HUES48 (cell line): ENCODE data around the gene STIM1.
"Not testable (repeated sequence)": the region's sequence is repeated elsewhere in the genome, so short reads cannot be mapped to it uniquely, and the experiment has no call there.

Experiments
- H3K27ac ChIP-seq: one replicate; pipeline ENCODE4 v1.7.0; 2013; ENCODE audit warnings: low read depth, low read length, inconsistent platforms
- H3K27me3 ChIP-seq: 2 replicates; pipeline ENCODE4 v1.6.1; 2013; ENCODE audit warnings: mild to moderate bottlenecking, low read length; ENCODE audit not compliant: control insufficient read depth, insufficient read depth
- H3K36me3 ChIP-seq: 2 replicates; pipeline ENCODE4 v1.6.1; 2013; ENCODE audit warnings: low read length; ENCODE audit not compliant: control insufficient read depth, insufficient read depth
- H3K4me1 ChIP-seq: 2 replicates; pipeline ENCODE4 v1.6.1; 2013; ENCODE audit warnings: mild to moderate bottlenecking, low read length; ENCODE audit not compliant: control insufficient read depth, insufficient read depth
- H3K4me3 ChIP-seq: 2 replicates; pipeline ENCODE4 v1.5.1; 2013; ENCODE audit warnings: mild to moderate bottlenecking, low read depth, low read length
- H3K9ac ChIP-seq: 2 replicates; pipeline ENCODE4 v1.6.1; 2013; ENCODE audit warnings: mild to moderate bottlenecking, low read depth, low read length, moderate library complexity
- H3K9me3 ChIP-seq: 2 replicates; pipeline ENCODE4 v1.6.1; 2013; ENCODE audit warnings: low read length; ENCODE audit not compliant: control insufficient read depth, insufficient read depth

The STIM1 gene

GRCh38 chr11:4123218-4123617 lies 267.8 kb downstream of the STIM1 start:
- no peaks in the 10 kb centered on the region for H3K4me1 ChIP-seq
- H3K9ac ChIP-seq: no peak overlapping the region
- H3K27ac ChIP-seq: no peak overlapping the region
- H3K27me3 ChIP-seq: no peaks in the 10 kb centered on the region
- H3K36me3 ChIP-seq: peaks cover 94% of the 10 kb centered on the region
- no peaks in the 10 kb centered on the region for H3K9me3 ChIP-seq
- H3K4me3 ChIP-seq: no peak overlapping the region

DNA sequence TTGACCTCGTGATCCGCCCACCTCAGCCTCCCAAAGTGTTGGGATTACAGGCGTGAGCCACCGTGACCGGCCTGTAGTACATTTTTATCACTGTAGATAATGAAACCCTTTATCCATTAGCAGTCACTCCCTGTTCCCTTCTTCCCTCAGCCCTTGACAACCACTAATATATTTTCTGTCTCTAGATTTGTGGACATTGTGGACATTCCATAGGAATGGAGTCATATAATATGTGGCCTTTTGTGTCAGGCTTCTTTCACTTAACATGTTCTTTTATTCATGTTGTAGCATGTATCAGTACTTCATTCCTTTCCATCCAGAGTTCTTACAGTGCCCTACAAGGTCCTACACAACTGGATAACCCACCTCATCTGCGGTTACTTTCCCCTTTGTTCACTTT lies 269.7 kb downstream of the STIM1 start:
- no peaks in the 10 kb centered on the region for H3K4me1 ChIP-seq
- peaks cover 92% of the 10 kb centered on the region for H3K36me3 ChIP-seq
- H3K27ac ChIP-seq: no peak overlapping the region
- no peak overlapping the region for H3K9ac ChIP-seq
- no peaks in the 10 kb centered on the region for H3K27me3 ChIP-seq
- no peaks in the 10 kb centered on the region for H3K9me3 ChIP-seq
- no peak overlapping the region for H3K4me3 ChIP-seq

GRCh38 chr11:4127357-4127756 lies 271.9 kb downstream of the STIM1 start:
- H3K4me3 ChIP-seq: no peak overlapping the region
- H3K4me1 ChIP-seq: no peaks in the 10 kb centered on the region
- peaks cover 92% of the 10 kb centered on the region for H3K36me3 ChIP-seq
- H3K27me3 ChIP-seq: no peaks in the 10 kb centered on the region
- no peak overlapping the region for H3K27ac ChIP-seq
- no peak overlapping the region for H3K9ac ChIP-seq
- H3K9me3 ChIP-seq: no peaks in the 10 kb centered on the region

DNA sequence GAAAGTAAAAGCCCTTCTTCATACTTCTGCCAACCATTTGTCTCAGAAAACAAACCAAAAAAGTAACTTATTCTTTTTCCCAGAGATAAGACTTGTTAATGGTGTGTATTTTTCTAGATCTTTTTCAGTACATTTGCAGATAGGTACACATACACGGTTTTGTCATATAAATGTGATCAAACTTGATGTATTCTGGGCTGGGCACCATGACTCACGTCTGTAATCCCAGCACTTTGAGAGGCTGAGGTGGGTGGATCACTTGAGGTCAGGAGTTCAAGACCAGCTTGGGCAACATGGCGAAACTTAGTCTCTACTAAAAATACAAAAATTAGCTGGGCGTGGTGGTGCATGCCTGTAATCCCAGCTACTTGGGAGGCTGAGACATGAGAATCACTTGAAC lies 274.8 kb downstream of the STIM1 start:
- H3K4me3 ChIP-seq, H3K9me3 ChIP-seq, H3K27ac ChIP-seq, H3K4me1 ChIP-seq, H3K9ac ChIP-seq, H3K27me3 ChIP-seq: not testable (repeated sequence)
- H3K36me3 ChIP-seq: peaks cover 92% of the 10 kb centered on the region

GRCh38 chr11:4134806-4135205 lies 279.3 kb downstream of the STIM1 start:
- H3K27ac ChIP-seq: no peak overlapping the region
- H3K27me3 ChIP-seq: no peaks in the 10 kb centered on the region
- no peak overlapping the region for H3K9ac ChIP-seq
- peaks cover 76% of the 10 kb centered on the region for H3K36me3 ChIP-seq
- no peaks in the 10 kb centered on the region for H3K4me1 ChIP-seq
- H3K4me3 ChIP-seq: no peak overlapping the region
- H3K9me3 ChIP-seq: no peaks in the 10 kb centered on the region; the same call in 1 of the 2 replicates

DNA sequence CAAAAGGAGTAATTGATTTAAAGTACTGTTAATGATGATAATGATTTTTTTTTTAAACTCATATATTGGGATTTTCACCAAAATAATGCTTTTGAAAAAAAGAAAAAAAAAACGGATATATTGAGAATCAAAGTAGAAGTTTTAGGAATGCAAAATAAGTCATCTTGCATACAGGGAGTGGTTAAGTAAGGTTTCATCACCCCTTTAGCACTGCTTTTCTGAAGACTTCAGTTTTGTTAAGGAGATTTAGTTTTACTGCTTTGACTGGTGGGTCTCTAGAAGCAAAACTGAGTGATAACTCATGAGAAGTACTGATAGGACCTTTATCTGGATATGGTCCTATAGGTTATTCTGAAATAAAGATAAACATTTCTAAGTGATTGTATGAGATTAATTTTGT lies 283.0 kb downstream of the STIM1 start:
- Histone ChIP-seq H3K9me3 (peaks cover 3% of the 10 kb centered on the region), H3K36me3 (peaks cover 69% of the 10 kb centered on the region), H3K27me3 (no peaks in the 10 kb centered on the region), H3K27ac (no peak overlapping the region), H3K4me3 (no peak overlapping the region), H3K4me1 (no peaks in the 10 kb centered on the region), H3K9ac (no peak overlapping the region)

DNA sequence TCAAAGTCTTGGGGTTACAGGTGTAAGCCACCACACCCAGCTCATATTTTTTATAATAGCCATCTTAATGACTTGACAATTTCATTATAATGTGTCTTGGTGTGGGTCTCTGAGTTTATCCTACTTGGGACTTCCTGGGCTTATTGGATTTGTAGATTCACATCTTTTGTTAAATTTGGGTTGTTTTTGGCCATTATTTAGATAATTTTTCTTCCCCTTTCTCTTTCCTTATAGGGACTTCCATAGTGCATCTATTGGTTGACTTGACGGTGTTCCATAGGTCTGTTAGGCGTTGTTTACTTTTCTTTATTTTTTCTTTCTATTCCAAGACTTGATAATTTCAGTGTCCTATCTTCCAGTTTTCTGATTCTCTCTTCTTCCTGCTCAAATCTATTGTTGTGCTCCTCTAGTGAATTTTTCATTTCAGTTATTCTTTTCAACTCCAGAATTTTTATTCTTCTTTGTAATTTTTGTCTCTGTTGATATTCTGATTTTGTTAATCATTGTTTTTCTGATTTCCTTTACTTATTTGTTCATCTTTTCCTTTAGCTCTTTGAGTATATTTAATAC lies 284.7 kb downstream of the STIM1 start:
- Histone ChIP-seq H3K27ac (no peak overlapping the region), H3K9ac (no peak overlapping the region), H3K27me3 (no peaks in the 10 kb centered on the region), H3K4me3 (no peak overlapping the region), H3K36me3 (peaks cover 55% of the 10 kb centered on the region), H3K4me1 (no peaks in the 10 kb centered on the region), H3K9me3 (peaks cover 3% of the 10 kb centered on the region)
